Left renal pelvis (tissue), 4 donors: ENCODE data around the gene PLXDC1. TPM values are rescaled to one million over a fixed set of nuclear protein-coding genes. Genes with fewer than 3 reads are reported as not detected.
"Not testable (repeated sequence)": the region's sequence is repeated elsewhere in the genome, so short reads cannot be mapped to it uniquely, and the experiment has no call there.

Experiments used
- DNase-seq, 4 donors: peaks; one replicate each; pipeline ENCODE4 v3.0.0-alpha.2; 2013; ENCODE audit warnings: low read depth in 4 of 4, low spot score in 3 of 4
- polyA plus RNA-seq, 4 donors: library from polyadenylated mRNA; unstranded; fragments of 120-200 nt; gene quantifications; one replicate each; pipeline ENCODE4 v1.2.1, GENCODE V29; 2013; ENCODE audit not compliant: insufficient read length in 4 of 4

Gene PLXDC1
- polyA plus RNA-seq, 4 donors, result 7.2 to 15.7 (median 8.4) TPM

DNA sequence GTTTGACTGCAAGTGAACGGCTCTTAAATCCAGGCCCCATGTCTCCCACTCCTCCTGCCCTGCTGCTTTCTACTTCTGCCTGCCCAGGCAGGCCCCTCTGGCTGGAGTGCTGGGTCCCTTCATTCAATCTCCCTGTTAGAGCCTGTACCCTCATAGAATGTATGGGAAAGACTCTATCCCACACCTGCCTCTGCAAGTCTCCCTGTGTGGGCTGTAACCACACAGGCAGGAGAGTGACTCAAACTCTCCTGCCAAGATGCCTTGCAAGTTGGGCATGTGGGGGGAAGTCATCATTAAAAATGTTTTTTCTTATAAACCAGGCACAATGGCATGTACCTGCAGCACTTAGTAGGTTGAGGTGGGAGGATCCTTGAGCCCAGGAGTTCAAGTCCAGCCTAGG lies 77.5 kb downstream of the PLXDC1 start:
- DNase-seq, result no peak

DNA sequence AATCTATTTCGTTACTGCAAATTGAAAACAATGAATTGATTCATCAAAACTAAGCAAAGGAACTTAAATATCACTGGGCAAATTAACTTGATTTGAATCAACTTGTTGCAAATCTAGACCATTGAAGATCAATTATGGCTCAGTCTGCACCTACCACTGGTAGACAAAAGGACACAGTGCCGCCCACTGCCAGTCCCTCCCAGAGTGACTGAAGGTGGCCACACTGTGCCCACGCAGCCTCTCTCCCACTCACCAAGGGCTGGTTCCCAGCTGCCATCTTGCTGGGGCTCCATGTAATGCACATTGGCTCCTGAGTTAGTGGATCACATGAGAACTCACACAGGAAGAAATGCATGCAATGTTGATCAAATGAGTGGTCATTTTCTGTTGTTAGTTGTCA lies 78.1 kb downstream of the PLXDC1 start:
- DNase-seq, result no peak

DNA sequence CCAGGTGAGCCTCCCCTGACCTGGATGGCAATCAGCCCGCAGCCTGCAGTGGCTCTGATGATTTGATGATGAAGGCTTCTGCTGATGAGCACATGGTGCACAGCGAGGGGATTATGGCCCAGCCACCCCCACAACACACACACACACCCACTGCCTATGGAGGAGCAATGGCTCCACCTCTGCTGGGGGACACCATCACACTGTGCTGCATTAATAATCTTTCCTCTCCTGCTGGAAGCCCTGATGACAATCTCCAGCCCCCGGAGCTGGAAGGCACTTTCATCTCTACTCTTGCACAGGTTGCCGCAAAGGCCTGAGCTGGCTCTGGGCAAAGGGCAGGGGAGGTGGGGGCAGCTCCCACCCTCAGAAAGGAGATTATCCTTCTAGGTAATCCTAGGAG lies 79.9 kb downstream of the PLXDC1 start:
- no peak for DNase-seq

DNA sequence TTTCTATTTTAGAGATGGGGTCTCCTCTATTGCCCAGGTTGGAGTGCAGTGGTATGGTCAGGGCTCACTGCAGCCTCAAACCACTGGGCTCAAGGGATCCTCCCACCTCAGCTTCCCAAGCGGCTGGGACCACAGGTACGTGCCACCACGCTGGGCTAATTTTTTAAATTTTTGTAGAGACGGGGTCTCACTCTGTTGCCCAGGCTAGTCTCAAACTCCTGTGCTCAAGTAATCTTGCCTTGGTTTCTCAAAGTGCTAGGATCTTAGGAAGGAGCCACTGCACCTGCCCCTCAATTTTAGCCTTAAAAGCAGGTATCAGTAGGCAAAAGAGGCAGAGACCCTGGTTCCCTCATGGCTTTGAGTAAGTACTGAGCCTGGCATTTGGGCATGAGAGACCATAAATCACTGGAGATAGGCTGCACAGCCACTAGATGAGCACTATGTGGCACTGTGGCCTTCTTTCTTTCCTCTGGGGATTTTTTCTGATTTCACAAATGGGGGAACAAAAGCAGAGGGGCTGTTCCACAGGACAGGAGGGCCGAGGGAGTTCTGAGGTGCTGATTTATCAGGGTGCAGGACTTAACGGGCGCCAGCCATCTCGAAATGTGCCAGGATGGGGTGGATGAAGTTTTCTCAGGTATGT lies 82.2 kb downstream of the PLXDC1 start:
- DNase-seq, result no peak

DNA sequence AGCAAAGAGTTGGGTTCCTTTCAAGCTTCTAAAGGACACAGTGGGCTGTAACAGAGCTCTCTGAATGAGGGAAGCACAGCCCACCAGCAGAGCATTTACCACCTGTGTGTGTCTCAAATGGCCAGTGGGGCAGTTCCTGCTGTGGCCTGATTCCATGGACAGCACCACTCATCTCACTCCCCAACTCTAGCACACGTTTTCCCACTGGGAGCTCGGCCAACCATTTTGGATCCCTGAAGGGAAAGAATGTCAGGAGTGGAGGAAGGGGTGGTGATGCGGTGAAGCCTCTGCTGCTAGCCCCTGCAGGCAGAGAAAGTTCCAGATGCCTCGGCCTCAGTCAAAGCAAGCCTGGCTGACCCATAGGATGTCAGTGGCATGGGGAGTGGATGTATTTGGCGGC lies 86.6 kb downstream of the PLXDC1 start:
- no peak for DNase-seq

DNA sequence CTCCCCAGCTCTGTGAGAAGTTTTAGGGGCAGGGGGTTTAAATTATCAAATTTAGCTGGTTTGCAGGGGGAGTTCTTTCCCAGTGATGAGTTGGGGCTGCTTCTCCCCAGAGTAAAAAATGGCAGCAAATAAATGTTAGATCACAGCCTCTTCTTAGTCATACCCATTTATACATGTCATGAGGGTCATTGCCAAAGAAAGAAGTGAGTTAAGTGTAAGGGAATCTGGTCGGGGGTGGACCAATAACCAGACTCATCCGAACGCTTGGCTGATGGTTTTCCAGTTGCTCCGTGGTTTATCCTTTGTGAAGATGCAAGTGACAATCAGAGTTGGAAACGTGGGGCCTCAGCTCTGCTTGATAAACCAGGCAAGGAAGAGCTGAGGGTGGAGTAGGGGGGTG lies 87.1 kb downstream of the PLXDC1 start:
- no peak for DNase-seq

DNA sequence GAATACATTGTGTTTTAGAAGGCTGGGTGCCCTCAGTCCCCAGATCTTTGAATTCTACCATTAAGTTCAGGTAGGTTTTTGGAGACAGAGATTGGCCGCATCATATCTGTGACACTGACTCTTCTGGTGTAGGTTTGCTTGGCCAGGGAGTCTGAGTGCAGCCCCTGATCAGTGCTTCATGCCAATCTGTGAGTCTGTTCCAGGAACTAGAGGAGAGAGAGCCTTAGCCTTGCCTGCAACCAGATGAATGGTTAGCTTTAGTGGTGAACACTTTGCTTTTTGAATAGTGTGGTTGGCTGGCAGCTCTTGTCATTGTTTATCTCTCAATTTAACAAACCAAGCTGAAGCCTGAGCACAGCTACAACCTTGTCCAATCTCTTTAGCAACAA lies 87.8 kb downstream of the PLXDC1 start:
- DNase-seq, result no peak

DNA sequence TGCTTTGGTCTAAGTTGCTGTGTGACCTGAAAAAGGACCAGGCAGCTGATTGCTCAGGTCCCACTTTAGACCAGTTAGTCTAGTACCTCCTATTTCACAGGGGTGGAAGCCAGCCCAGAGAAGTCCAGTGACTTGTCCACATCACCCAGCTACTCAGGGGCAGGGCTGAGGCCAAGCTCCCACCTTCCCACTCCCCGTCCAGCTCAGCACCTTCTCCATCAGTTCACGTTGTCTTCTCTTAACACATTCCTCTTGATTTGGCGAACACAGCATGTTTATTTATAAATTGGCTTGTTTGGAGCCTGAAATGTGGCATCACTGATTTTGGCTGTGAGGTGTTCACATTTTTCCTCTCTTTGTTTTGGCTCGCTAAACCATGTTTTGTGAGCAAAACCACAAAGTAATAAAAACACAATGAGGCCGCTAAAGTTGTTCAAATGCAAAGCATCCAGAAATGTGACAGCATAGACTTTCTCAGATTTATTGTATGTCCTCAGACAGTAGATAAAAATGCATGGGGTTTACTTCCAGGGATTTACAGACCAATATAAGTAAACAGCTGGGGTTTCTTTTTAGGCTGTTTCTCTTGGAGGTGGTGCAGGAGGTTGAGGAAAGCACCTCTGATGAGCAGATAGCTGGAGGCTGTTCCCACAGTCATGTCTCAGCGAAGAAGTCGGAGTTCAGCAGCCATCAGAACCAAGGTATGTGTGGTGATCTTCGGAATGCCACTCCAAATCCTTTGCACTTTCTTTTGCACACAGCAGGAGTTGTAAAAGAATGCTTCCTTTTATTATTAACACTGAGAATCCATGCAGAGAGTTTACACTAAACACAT lies 88.4 kb downstream of the PLXDC1 start:
- no peak for DNase-seq

DNA sequence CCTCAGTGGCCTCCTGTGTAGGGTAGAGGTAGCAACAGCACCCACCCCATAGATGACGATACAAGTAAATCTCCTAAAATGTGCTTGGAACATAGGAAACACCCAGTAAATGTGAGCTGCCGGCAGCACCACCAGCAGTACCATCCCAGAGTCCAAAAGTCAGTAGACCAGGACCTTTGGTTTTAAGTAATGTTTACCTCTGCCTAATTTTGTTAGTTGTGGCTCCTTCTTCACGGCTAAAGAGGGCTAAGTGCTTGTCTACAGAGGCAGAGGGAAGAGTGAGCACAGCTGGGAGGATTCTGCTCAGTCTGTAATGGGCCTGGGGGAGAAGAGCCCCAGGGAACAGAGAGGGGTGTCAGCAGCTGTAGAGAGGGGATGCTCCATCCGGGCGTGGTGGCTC lies 92.9 kb downstream of the PLXDC1 start:
- no peak for DNase-seq

DNA sequence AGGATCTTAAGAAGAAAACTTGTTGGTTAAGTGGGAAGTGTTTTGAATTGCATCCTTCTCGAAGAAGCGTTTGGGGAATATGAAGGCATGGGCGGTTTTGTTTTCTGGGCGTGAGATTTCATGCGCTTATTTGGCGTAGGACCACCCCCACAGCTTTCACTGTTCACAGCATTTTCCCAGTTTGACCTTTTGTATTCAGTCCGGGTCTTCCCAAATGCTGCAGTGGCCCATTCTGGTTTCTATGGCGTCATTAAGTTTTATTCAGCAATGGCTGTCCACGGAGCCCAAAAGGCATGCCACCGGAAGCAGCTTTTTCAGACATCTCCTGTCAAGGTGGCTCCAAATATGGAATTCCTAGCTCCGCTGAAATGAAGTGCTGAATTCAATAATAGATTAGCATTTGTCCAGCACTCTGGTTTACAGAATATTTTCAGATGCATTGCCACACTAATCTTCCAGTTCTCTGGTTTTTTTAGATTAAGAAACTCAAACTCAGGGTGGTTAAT lies 93.7 kb downstream of the PLXDC1 start:
- DNase-seq, result no peak

DNA sequence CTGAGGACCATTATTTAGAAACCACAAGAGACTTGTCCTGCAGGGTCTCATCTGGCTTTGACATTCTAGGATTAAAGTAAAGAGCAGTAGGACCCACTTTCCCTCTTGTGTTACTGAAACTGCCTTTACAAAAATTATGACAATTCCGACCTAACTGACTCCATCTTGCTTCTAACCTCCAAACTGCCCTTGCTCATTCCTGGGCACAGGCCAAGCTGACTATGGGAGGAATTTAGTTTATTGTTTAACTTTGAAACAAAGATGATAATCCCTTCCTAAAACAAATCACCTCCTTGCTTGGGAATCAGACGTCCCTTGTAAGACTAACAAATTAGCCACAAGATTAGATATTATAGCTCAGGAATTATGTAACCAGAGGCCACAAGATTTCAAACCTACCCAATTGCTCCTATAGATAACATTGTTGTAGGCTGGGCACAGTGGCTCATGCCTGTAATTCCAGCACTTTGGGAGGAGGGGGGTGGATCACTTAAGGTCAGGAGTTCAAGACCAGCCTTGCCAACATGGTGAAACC lies 97.3 kb downstream of the PLXDC1 start:
- DNase-seq, result no peak

DNA sequence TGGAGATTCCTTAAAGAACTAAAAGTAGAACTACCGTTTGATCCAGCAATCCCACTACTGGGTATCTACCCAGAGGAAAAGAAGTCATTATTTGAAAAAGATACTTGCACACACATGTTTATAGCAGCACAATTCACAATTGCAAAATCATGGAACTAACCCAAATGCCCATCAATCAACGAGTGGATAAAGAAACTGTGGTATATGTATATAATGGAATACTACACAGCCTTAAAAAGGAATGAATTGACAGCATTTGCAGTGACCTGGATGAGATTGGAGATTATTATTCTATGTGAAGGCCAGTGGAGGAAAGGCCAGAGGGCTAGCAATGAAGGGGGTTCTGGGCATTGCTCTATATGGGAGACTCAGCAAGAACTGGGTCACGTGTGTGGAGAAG lies 99.0 kb downstream of the PLXDC1 start:
- not testable (repeated sequence) for DNase-seq

DNA sequence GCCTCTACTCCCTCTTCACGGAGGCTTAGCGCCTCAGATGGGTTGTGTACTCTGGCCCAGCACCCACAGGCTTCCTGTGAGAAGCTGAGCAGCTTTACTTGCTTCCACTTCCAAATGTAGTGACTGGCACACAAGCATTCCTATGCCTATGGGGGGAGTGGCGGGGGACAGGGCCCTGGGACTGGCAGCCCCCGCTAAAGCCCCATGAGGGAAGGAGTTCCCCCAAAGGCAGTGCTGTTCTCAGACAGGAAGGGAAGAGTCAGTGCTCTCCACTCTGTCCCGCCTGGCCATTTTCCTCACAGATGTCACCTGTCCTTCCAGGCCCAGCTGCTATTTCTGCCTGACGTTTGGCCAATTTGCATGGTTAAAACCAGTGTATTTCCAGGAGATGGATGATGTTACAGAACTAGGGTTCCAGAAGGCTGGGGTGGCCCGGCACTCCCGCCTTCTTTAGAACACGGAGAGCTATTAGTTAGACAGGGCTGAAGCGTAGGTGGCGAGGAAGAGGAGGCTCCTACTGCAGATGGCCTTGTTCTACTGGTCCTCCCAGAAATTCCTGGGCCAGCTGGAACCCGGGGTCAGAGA lies 100.3 kb downstream of the PLXDC1 start:
- no peak for DNase-seq

DNA sequence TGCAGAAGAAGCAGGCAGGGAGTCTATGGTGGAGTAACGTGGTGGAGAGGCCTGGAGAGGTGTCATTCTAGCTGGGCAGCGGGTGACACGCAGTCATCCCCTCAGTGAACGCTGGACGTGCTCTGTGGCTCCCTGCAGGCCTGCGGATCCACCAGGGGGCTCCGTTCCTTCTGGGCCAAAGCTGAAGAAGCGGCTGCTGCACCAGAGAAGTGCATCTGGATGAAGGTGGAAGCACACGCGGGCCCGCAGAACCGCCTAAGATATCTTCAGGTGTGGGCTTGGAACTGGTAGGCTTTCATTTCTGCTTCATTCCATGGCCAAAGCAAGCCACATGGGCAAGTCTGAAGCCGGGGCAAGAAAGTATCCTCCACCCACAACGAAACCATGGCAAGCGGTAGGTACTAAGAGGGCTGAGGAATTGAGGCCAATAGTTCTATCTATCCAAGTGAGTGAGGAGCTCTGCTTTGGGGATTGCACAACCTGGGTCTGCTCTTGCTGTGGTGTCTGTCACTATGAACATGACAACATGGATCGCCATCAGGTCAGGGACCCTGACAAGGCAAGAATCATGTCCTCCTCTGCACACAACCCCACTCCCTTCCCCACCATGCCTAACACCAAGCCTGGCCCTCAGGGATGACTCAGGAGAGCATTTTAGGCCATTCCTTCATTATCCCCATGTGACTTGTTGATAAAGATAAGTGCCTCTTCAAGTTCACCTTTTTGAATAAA lies 105.3 kb downstream of the PLXDC1 start:
- no peak for DNase-seq

DNA sequence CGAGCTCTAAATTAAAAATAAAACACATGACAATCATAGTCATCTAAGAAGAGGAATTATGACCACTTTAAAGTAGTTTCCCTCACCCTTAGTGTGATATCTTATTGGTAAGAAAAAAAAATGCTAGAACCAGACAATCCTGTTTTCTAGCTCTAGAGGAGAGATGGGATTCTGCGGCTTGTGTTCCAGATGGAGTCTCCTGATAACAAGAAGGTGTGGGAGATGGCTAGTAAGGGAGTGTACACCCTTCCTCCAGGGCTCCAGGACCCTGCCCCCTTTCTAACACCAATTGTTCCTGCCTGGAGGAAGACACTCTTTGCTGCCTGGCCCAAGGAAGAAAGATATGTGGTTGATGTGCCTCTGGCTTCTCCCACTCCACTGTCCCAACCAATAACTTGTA lies 115.4 kb downstream of the PLXDC1 start:
- DNase-seq, result no peak

DNA sequence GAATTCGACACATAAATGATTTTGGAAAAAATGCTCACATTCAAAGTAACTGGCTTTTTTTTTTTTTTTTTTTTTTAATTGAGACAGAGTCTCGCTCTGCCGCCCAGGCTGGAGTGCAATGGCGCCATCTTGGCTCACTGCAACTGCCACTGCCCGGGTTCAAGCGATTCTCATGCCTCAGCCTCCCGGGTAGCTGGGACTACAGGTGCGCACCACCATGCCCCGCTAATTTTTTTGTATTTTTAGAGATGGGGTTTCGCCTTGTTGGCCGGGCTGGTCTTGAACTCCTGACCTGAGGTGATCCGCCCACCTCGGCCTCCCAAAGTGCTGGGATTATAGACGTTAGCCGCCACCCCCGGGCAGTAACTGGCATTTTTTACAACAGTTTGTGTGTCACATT lies 115.9 kb downstream of the PLXDC1 start:
- not testable (repeated sequence) for DNase-seq

DNA sequence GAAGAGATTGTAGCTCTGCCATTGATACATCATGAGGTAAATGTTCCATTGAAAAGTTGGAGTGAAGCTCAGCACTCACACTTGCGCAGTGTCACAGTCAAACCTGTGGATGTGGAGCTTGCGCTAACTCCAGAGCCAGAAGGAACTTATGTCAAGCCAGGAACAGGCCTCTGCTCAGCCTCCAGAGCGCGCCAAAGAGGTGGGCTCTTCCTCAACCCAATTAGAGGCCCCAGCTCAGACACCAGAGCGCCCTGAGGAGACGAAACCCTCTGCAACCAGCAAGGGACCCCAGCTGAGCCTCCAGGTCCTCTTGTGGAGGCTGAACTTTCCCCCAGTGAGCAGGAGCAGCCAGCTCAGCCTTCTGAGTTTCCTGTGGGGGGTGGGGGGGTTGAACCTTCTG lies 122.7 kb downstream of the PLXDC1 start:
- no peak for DNase-seq

DNA sequence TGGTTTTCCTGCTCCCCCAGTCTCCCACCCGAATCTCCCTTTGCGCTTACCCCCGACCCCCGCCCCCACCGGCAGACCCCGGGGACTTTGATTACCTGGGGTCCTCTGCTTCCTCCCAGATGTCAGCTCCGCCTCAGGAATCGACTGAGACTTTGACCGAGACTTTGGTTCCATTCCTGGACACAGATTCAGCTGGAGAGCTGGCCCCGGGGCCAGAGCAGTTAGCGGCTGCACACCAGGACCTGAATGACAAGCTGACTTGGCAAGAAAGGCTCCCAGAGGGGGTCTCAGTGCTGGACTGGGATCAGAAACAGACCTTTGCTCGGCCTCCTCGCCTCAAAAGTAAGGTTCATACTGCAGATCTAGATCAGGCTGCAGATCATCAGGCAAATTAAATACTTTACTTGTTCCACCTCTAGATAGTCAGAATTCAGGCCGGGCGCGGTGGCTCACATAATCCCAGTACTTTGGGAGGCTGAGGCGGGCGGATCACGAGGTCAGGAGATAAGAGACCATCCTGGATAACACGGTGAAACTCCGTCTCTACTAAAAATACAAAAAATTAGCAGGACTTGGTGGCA lies 123.9 kb downstream of the PLXDC1 start:
- DNase-seq, result no peak

DNA sequence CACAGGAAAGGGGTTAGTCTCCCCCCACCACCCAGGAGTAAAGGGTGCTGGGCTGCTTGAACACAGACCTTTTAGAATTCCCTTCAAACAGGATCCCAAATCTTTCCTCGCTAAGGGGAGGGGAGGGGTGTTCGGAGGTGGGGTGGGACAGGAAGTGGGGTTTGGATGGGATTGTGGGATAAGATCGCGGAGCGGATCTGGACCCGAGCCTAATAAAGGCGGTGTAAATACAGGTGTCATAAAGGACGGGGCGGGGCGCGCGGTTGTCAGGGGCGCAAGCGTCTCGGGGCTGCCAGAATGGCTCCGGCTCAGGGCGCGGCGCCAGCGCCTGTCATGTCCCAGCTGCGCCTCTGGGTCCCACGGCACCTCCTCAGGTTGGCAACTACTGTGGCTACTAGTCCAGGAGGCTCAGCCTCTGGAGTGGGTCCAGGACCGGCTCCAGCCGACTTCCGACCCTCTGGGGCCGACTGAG lies 124.4 kb downstream of the PLXDC1 start:
- no peak for DNase-seq

DNA sequence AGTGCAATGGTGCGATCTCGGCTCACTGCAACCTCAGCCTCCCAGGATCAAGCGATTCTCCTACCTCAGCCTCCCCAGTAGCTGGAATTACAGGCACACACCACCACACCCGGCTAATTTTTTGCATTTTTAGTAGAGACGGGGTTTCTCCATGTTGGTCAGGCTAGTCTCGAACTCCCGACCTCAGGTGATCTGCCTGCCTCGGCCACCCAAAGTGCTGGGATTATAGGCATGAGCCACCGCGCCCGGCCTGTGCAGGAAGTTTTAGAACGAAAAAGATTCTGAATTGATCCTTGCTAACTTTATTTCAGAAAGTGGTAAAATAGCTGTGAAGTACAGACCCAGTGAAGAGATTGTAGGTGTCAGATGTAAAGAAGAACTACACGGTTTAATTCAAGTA lies 125.1 kb downstream of the PLXDC1 start:
- not testable (repeated sequence) for DNase-seq
